Activated CD8-positive, alpha-beta memory T cell treated with anti-CD3 and anti-CD28 coated beads, Interleukin-2, amount 50 U/mL, for 24 hours (primary cell): ENCODE results near the gene WIPF1.
A peak's percentile ranks its signal among the peaks of the same experiment; 100 is the strongest.

ENCODE experiments used
- DNase-seq: peaks from one replicate; pipeline ENCODE4 v3.0.0-alpha.2; 2020; ENCODE audit errors: extremely low read depth

Gene WIPF1

DNA sequence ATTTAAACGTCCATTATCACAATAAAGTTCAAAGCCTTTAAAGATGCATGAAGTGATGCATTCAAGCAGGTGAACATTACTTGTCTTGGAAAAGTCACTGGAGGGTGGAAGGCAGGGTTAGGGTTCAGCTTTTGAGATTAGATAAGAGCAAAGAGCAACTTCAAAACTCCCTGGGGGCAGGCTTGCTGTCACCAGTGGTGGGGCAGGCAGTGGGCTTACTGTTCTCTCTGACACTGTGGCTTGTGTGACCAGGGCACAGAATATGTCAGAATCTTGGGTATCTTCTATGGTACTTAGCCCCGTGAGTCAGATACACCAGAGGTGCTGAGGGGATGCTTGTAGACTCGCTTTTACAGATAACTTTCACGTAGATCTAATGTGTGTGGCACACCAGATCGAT lies 52.8 kb downstream of the WIPF1 start:
- no peak for DNase-seq

GRCh38 chr2:174544156-174544555 lies 53.4 kb downstream of the WIPF1 start:
- DNase-seq = peak; percentile 2

DNA sequence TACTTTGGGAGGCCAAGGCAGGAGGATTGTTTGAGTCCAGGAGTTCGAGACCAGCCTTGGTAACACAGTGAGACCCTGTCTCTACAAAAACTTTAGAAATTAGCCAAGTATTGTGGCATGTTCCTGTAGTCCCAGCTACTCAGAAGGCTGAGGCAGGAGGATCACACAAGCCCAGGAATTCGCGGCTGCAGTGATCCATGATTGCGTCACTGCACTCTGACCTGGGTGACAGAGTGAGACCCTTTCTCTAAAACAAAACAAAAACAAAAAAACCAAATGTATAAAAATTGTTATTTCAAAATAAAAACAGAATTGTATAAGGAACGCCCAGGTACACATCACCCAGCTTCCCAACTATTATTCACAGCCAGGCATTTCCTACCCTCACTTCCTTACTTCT lies 56.7 kb downstream of the WIPF1 start:
- DNase-seq = no peak

GRCh38 chr2:174535757-174536703 lies 61.6 kb downstream of the WIPF1 start:
- DNase-seq = no peak

DNA sequence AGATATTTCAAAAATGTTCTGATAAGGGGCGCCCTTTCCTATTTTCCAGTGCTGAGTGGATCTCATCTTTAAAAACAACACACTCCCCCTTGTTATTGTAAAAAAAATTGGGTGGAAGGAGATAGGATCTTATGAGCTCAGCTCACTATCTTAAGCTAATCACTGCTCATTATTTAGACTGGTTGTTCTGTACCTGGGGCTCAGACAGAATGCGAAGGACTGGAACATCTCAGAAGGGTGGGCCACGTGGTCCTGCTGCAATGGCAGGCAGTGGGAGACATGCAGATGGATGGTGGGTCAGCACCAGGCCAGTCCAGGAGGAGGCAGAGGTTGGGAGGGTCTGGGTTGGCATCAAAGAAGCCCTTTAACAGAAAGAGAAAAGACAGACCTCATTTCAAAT lies 62.5 kb downstream of the WIPF1 start:
- DNase-seq = no peak

DNA sequence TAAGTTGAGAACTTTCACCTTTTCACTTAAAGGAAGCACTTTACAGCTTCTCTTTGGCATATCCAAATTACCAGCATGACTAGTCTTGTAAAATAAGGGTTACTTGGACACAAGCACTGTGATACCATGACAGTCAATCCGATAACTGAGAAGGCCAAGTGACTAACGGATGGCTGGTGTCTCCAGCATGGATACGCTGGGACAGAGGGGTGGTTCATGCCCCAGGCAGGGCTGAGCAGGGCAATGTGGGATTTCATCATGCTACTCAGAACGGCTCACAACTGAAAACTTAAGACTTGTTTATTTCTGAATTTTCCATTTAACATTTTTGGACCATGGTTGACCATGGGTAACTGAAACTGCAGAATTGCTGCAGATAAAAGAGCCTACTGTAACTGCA lies 67.7 kb downstream of the WIPF1 start:
- DNase-seq = no peak

DNA sequence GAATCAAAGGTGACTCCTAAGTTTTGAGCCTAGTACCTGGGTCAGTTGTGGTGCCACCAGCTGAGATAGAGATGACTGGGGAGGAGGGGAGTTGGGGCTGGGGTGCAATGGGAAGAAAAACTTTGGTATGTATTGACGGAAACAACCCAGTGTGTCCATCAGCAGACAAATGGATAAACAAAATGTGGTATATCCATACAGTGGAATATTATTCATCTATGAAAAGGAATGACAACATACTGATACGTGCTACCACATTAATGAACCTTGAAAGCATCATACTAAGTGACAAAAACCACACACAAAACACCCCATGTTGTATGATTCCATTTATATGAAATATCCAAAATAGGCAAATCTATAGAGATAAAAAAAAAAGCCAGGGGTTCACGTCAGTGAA lies 69.6 kb downstream of the WIPF1 start:
- DNase-seq = no peak

- DNase-seq = no peak
Measured at GRCh38 chr2:174527101-174527721, 70.4 kb downstream of the WIPF1 start.

DNA sequence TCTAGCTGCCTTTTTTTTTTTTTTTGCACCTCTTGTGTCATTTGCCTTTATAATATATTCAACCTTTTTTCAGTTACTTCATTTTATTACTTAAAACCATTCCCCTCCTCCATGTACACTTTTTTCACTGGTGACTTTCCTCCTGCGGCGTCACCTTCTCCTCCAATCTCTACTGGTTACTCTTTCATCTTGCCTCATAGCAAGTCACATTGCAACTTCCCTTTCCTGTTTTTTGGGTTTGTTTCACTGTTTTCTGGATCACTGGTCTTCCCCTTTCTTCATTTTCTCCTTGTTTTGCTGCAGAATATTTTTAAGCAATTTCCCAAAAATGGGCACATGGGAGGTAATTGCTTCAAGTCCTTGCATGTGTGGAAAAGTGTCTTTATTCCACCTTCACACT lies 73.1 kb downstream of the WIPF1 start:
- DNase-seq = no peak

DNA sequence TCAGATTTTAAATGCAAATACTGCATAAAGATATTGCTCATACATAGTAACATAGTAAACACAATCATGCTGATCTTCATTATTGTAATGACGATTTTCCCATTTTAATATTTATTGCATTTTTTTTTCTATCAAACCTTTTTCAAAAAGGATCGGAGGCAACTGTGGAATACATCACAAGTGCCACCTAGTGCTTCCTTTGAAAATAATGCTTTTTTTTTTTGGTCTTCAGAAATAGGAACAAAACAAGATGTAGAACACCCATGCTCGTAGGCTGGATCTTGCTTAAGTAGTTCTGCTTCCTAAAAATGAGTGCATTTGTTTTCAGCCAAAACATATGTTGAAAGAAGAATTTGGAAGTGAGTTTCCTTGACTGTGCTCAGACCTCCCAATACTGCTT lies 75.1 kb downstream of the WIPF1 start:
- DNase-seq = no peak

GRCh38 chr2:174518395-174518794 lies 79.2 kb downstream of the WIPF1 start:
- DNase-seq = no peak

DNA sequence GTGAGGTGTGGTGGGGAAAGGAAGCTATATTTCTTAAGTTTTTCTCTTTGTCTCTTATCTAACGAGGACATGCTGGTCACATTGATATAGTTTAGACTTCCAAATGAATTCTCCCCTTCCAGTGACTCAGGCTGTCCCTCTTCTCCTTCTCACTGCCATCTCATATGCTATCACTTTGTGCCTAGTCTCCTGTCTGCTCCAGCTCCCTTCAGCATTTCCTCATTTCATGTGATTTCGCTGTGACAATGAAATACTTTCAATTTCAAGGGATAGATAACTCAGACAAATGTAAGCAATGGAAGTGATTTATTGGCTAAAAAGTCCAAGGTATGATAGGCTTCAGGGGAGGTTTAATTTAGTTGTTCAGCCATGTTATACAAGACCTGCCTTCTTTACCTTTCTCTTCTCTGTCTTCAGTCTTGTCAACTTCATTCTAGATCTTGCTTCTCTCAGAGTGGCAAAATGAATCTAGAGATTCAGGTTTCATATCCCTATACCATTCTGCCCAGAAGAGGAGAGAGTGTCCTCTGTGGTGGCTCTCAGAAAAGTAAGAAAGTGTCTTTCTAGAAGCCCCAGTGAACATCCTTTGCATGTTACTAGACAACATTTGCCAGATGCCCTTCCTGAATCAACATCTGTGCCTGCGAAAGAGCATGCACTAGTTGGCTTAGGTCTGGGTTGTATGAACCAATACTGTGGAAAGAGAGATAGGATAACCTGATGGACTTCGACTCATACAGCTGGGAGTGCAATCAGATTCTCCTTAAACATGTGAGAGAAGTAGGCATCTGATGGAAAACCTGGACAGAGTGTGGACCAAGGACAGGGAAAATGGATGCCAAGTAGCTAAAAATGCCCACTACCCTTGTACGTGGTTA lies 80.9 kb downstream of the WIPF1 start:
- no peak for DNase-seq

DNA sequence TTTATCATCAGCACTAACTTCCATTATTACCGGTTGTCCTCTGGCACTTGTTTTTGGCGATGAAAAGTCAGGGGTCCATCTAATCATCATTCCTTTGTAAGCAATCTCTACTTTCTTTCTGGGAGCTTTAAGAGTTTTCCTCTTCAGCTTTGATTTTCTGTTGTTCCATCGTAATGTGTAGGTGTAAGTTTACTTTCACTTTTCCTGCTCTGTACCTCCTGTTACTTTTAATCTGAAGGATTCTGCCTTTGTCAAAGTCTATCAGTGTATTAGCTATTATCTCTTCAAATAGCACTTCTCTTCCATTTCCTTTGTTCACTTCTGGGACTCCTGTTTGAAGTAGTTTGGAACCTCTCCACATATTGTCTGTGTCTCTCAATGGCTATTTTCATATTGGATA lies 85.3 kb downstream of the WIPF1 start:
- DNase-seq = no peak

DNA sequence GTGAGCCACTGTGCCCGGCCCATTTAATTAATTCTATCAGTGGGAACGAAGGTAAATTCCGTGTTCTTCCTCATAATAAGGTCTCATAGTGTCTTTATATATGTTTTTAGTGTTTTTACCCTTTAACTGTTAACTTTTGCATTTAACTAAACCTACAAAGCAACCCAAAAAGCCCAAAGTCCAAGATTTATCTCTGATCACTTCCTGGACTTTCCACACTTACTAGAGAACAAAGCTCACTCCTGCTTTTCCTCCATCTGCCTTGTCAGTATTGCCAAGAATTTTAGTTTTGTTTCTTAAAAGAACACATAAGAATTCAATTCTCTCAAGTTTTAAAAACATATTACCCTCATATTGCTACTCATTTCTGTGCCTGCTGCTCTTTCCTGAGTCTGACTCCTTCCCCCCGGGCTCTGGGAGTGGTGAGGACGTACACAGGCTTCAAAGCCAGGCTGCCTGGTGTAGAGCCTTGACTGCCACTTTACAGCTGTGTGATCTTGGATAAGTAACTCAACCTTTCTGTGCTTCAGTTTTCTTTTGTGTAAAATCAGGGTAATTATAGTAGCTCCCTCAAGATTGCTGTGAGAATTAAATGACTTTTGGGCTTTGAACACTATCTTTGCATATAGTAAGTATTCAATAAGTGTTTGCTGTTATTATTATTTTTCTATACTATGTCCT lies 85.9 kb downstream of the WIPF1 start:
- no peak for DNase-seq

DNA sequence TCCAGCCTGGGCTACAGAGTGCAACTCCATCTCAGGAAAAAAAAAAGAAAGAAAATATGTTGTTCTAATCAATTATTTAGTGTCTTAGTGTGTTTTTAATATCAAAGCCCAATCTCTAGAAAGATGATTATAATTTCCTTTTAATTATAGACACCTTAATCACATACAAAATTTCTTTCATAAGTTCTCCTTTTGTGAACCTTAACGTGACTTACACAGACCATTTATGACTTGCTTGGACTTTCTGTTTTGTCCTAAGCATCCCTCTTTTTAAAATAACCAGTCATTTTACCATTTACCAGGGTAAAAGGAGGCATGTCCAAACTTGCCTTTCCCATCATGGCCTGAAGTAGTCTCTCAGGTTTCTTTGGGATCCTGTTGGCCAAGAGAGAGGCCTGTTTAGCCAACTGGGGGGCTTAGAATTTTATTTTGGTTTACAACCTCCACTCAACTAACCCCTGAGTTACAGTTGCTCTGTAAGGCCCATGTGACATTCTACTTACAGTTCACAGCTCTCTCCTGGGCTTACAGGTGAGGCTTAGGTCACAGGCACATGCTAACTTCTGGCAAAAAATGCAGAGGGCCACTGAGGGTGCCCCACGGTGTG lies 86.9 kb downstream of the WIPF1 start:
- no peak for DNase-seq
